ENCODE results near the gene ENTHD1. TPM values are rescaled to one million over a fixed set of nuclear protein-coding genes. Genes with fewer than 3 reads are reported as not detected.

The ENTHD1 gene
- total RNA-seq, 3 donors from 2014 or later, result not detected

DNA sequence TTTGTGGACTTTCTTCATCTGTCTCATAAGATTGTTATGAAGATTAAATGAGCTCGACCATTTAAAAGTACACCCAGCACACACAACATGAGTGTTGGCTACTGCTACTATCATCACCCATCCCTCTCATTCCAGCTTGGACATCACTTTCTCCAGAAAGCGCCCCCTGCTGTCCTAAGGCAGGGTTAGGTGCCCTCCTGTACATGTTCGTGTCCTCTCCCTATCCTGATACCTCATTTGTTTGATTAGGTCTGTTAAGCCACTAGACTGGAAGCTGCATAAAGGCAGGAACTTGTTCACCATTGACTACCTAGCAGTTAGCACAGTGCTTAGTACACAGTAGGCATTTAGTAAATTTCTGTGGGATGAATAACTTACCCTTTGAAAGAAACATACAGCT is 85.5 kb downstream of the ENTHD1 start:
- Histone ChIP-seq H3K4me1 (ENCODE audit: low read depth) (no peaks in the 10 kb centered on the region), H3K9me3 (no peaks in the 10 kb centered on the region), H3K36me3 (ENCODE audit: low read depth) (no peaks in the 10 kb centered on the region), H3K4me3 (no peak overlapping the region)
- no peak for TF ChIP-seq CTCF (IDR thresholded peaks at IDR 0.05)
- DNase-seq (peak in 2 of 3 donors; percentile 60 to 69), ATAC-seq (peak; percentile 59)
- intact Hi-C loops (cut with DNase I, micrococcal nuclease), result no loop called here

GRCh38 chr22:39806109-39806508 is 87.5 kb downstream of the ENTHD1 start:
- intact Hi-C loops (cut with DNase I, micrococcal nuclease), result no loop called here
- H3K9me3 ChIP-seq, result no peaks in the 10 kb centered on the region
- TF ChIP-seq CTCF (IDR thresholded peaks at IDR 0.05), result no peak
- H3K4me3 ChIP-seq, result no peak overlapping the region
- H3K4me1 ChIP-seq (ENCODE audit: low read depth), result peaks cover 4% of the 10 kb centered on the region
- no peak for ATAC-seq
- DNase-seq, result no peak
- H3K36me3 ChIP-seq (ENCODE audit: low read depth), result no peaks in the 10 kb centered on the region

- no peak for ATAC-seq
- Histone ChIP-seq H3K36me3 (ENCODE audit: low read depth) (no peaks in the 10 kb centered on the region), H3K4me1 (ENCODE audit: low read depth) (peaks cover 13% of the 10 kb centered on the region), H3K9me3 (no peaks in the 10 kb centered on the region), H3K4me3 (no peak overlapping the region)
- TF ChIP-seq CTCF (IDR thresholded peaks at IDR 0.05), result no peak
- no peak for DNase-seq
- intact Hi-C loops (cut with DNase I, micrococcal nuclease), result no loop called here
These were observed 88.4 kb downstream of the ENTHD1 start for GRCh38 chr22:39805117-39805516.

DNA sequence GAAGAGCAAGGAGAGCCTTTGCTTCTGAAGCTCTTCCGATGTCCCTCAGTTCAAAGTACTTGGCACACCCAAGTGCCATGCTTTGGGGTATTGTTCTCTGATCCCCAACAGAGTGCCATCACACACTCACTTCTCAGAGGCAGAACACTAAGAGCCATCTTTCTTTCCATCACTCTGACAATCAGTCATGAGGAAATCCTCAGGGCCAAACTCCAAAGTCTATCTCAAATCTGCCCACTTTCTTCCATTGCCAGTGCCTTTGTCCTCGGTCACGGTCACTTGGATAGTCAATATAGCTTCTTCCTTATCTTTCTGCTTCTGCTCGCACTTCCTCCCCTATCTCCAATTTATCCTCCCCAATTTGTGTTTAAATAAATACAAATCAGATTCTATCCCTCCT is 90.9 kb downstream of the ENTHD1 start:
- intact Hi-C loops (cut with DNase I, micrococcal nuclease), result no loop called here
- ATAC-seq (peak; percentile 26), DNase-seq (no peak)
- no peak overlapping the region for H3K4me3 ChIP-seq
- H3K36me3 ChIP-seq (ENCODE audit: low read depth), result no peaks in the 10 kb centered on the region
- peaks cover 12% of the 10 kb centered on the region for H3K9me3 ChIP-seq
- peaks cover 13% of the 10 kb centered on the region for H3K4me1 ChIP-seq (ENCODE audit: low read depth)
- TF ChIP-seq CTCF (IDR thresholded peaks at IDR 0.05), result no peak

- no peak for DNase-seq
- intact Hi-C loops (cut with DNase I, micrococcal nuclease), result no loop called here
These were observed 92.6 kb downstream of the ENTHD1 start for GRCh38 chr22:39800790-39801520.

More at GRCh38 chr22:39800790-39801520, 92.6 kb downstream of the ENTHD1 start:
- no peak for TF ChIP-seq CTCF (IDR thresholded peaks at IDR 0.05)
- H3K4me3 ChIP-seq, result no peak overlapping the region
- peak; percentile 91 for ATAC-seq
- peaks cover 20% of the 10 kb centered on the region for H3K9me3 ChIP-seq
- H3K36me3 ChIP-seq (ENCODE audit: low read depth), result no peaks in the 10 kb centered on the region
- H3K4me1 ChIP-seq (ENCODE audit: low read depth), result peaks cover 13% of the 10 kb centered on the region

Measured in mucosa of descending colon (tissue), 3 donors.